T1000 (cell line): ENCODE results near the gene FGF11.
"Not testable (repeated sequence)": the region's sequence is repeated elsewhere in the genome, so short reads cannot be mapped to it uniquely, and the experiment has no call there.

Experiments
- DNase-seq: peaks from one replicate; lab custom pipeline; 2025; ENCODE audit warnings: mixed read lengths; lab: John Stamatoyannopoulos, UW

FGF11 gene

GRCh38 chr17:7479213-7480088 lies 40.1 kb downstream of the FGF11 start, which contains the start of gene ZBTB4:
ZBTB4 (minus strand) TSS chr17:7479631; CDS start chr17:7466801, 12,830 bp downstream.
- no peak for DNase-seq

- DNase-seq = no peak
Measured at GRCh38 chr17:7480089-7480384, 40.7 kb downstream of the FGF11 start.

- not testable (repeated sequence) for DNase-seq
Measured at GRCh38 chr17:7481275-7481674, 42.0 kb downstream of the FGF11 start, which contains the start of gene SLC35G6. SLC35G6 (plus strand) TSS chr17:7481446; CDS start chr17:7481517, 71 bp downstream.

GRCh38 chr17:7481842-7482741 lies 42.8 kb downstream of the FGF11 start:
- DNase-seq = not testable (repeated sequence)

GRCh38 chr17:7482742-7483088 lies 43.4 kb downstream of the FGF11 start:
- DNase-seq = not testable (repeated sequence)

- DNase-seq = peak; percentile 93
Measured at GRCh38 chr17:7483255-7484066, 44.1 kb downstream of the FGF11 start.

- DNase-seq = peak; percentile 97
Measured at GRCh38 chr17:7484067-7484918, 45.0 kb downstream of the FGF11 start, which contains the start of gene POLR2A. POLR2A (plus strand) TSS chr17:7484366.

GRCh38 chr17:7484919-7485377 lies 45.6 kb downstream of the FGF11 start:
- DNase-seq = no peak

GRCh38 chr17:7486181-7486580 lies 46.9 kb downstream of the FGF11 start:
- no peak for DNase-seq

GRCh38 chr17:7490144-7490543 lies 50.8 kb downstream of the FGF11 start:
- DNase-seq = no peak

- no peak for DNase-seq
Measured at GRCh38 chr17:7491583-7491982, 52.3 kb downstream of the FGF11 start.

- DNase-seq = no peak
Measured at GRCh38 chr17:7493941-7494340, 54.6 kb downstream of the FGF11 start.
